Prostate gland (tissue), 2 donors: ENCODE measurements around the gene GP9. TPM values are rescaled to one million over a fixed set of nuclear protein-coding genes. Genes with fewer than 3 reads are reported as not detected.

Experiments
- DNase-seq: peaks from one replicate; pipeline ENCODE4 v3.0.0-alpha.2; 2019; ENCODE audit warnings: low spot score
- H3K27ac ChIP-seq, 2 donors: fragments of 200-600 bp; sonication (generic); 2 replicates each; pipeline ENCODE4 v1.5.1; 2017 to 2019
- H3K27me3 ChIP-seq: fragments of 200-600 bp; sonication (generic); replicated peaks from 2 replicates; pipeline ENCODE4 v1.5.1; 2019; ENCODE audit not compliant: insufficient read depth
- H3K36me3 ChIP-seq, 2 donors: fragments of 200-600 bp; sonication (generic); 1 replicate in 1 of 2; 2 replicates in 1 of 2; pipeline versions ENCODE4 v1.5.1 to v1.8.1; 2017 to 2019
- H3K4me1 ChIP-seq: fragments of 200-600 bp; sonication (generic); replicated peaks from 2 replicates; pipeline ENCODE4 v1.5.1; 2019
- H3K4me3 ChIP-seq, 2 donors: fragments of 200-600 bp; sonication (generic); 2 replicates each; pipeline ENCODE4 v1.5.1; 2017 to 2019
- H3K9me3 ChIP-seq: fragments of 200-600 bp; sonication (generic); 2 replicates; pipeline ENCODE4 v1.5.1; 2017
- POLR2A ChIP-seq: fragments of 450-650 bp; IDR thresholded peaks from one replicate; pipeline ENCODE4 v1.6.1; 2016; ENCODE audit warnings: antibody characterized with exemption, mild to moderate bottlenecking
- POLR2AphosphoS5 ChIP-seq: sonication (generic); formaldehyde crosslinking; IDR thresholded peaks from one replicate; pipeline ENCODE4 v1.6.1; 2017; ENCODE audit warnings: antibody characterized with exemption
- WGBS: methylation state at CpG from one replicate; pipeline ENCODE4 v1.1.5; 2018; 5-methylcytosine and 5-hydroxymethylcytosine counted together
- intact Hi-C: fragments of 100-400 bp; cut with DNase I; formaldehyde crosslinking; loops from one replicate; pipeline ENCODE4 v1.14.2; 2022
- total RNA-seq, 2 donors: library from RNA; depleted of rRNA; stranded (reverse); fragments of >200 nt; gene quantifications; one replicate each; pipeline ENCODE4 v1.1.0, GENCODE V29; 2016
- TF ChIP-seq, protein P1 (sequence below), 4 experiments: fragments of 200-600 bp in 2 of 4; fragments of 450-650 bp in 2 of 4; sonication (generic) in 2 of 4; IDR thresholded peaks; 1 replicate in 3 of 4; 2 replicates in 1 of 4; pipeline ENCODE4 v1.5.1; 2016 to 2019; ENCODE audit warnings: antibody characterized with exemption in 4 of 4, mild to moderate bottlenecking in 2 of 4, moderate library complexity in 2 of 4

Gene GP9
- total RNA-seq: not detected

- WGBS: 85% methylated on average over 11 of the region's 13 CpGs
- peaks cover 10% of the 10 kb centered on the region for H3K4me1 ChIP-seq
- H3K27me3 ChIP-seq: no peaks in the 10 kb centered on the region
- no peak within 1 kb of the TSS for H3K4me3 ChIP-seq
- DNase-seq: no peak
- intact Hi-C loops: no loop called here
- TF ChIP-seq, protein P1, sequence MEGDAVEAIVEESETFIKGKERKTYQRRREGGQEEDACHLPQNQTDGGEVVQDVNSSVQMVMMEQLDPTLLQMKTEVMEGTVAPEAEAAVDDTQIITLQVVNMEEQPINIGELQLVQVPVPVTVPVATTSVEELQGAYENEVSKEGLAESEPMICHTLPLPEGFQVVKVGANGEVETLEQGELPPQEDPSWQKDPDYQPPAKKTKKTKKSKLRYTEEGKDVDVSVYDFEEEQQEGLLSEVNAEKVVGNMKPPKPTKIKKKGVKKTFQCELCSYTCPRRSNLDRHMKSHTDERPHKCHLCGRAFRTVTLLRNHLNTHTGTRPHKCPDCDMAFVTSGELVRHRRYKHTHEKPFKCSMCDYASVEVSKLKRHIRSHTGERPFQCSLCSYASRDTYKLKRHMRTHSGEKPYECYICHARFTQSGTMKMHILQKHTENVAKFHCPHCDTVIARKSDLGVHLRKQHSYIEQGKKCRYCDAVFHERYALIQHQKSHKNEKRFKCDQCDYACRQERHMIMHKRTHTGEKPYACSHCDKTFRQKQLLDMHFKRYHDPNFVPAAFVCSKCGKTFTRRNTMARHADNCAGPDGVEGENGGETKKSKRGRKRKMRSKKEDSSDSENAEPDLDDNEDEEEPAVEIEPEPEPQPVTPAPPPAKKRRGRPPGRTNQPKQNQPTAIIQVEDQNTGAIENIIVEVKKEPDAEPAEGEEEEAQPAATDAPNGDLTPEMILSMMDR (IDR thresholded peaks at IDR 0.05): no peak
- no peak for TF ChIP-seq POLR2A
- no peak for TF ChIP-seq POLR2AphosphoS5
- no peaks in the 10 kb centered on the region for H3K9me3 ChIP-seq
- H3K27ac ChIP-seq: peak within 1 kb of the TSS in 1 of 2 donors; percentile 66
- H3K36me3 ChIP-seq: no peaks in the 10 kb centered on the region
Observed at GRCh38 chr3:129060276-129061022, at the start of gene GP9. GP9 (plus strand) TSS chr3:129060779; CDS start chr3:129061740, 961 bp downstream.

GRCh38 chr3:129013491-129013891 is 47.1 kb upstream of the GP9 start:
- H3K4me3 ChIP-seq: no peak overlapping the region
- WGBS: 98% methylated on average over 3 of the region's 3 CpGs
- TF ChIP-seq, protein P1 (IDR thresholded peaks at IDR 0.05): no peak
- TF ChIP-seq POLR2AphosphoS5: no peak
- no peak for TF ChIP-seq POLR2A
- no peaks in the 10 kb centered on the region for H3K4me1 ChIP-seq
- no peaks in the 10 kb centered on the region for H3K27me3 ChIP-seq
- H3K27ac ChIP-seq: no peak overlapping the region
- DNase-seq: no peak
- no peaks in the 10 kb centered on the region for H3K9me3 ChIP-seq
- intact Hi-C loops: no loop called here
- no peaks in the 10 kb centered on the region for H3K36me3 ChIP-seq

DNA sequence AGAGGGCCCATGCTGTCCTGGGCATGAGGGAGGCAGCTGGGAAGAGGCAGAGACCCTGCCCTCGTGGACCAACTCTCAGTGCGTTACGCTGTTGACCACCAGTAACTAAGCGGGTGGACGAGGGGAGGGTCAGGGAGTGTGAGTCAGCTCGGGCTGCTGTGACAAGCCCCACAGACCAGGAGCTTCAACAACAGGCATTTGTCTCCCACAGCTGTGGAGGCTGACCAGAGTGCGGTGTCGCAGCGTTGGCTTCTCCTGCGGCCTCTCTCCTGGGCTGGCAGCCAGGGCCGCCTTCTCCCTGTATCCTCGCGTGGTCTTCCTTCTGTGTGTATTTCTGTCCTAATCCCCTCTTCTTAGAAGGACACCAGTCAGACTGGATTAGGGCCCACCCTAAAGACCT is 46.4 kb upstream of the GP9 start:
- 79% methylated on average over 13 of the region's 13 CpGs for WGBS
- peak overlapping the region in 1 of 2 donors; percentile 26 for H3K27ac ChIP-seq

DNA sequence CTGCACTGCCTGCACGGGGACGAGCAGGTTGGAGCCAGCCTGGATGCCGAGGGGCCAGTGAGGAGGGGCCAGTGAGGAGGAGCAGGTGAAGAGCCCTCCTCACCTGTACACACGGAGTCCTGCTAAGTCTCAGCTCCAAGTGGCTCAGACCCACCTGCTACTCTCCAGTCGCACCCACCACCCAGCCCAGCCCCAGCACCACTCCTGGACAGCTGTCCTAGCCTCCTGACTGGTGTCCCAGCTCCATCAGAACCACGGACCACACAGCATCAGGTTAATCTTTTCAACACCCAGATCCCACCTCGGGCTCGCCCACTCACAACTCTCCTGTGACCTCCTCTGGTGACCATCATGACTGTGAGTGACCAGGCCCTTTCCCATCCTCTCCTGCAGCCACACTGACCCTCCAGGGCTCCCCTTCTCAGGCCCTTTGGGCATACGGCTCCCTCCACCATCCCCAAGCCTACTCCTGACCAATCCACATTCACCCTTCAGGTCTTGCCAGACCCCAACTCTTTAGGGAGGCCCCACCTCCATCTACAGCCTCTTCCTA is 45.7 kb upstream of the GP9 start:
- DNase-seq: no peak
- H3K4me3 ChIP-seq: no peak overlapping the region
- H3K9me3 ChIP-seq: no peaks in the 10 kb centered on the region
- H3K27ac ChIP-seq: peak overlapping the region in 1 of 2 donors; percentile 39
- TF ChIP-seq POLR2AphosphoS5: no peak
- no peak for TF ChIP-seq POLR2A
- TF ChIP-seq, protein P1 (IDR thresholded peaks at IDR 0.05): no peak
- intact Hi-C loops: no loop called here
- H3K27me3 ChIP-seq: no peaks in the 10 kb centered on the region
- WGBS: 89% methylated on average over 9 of the region's 9 CpGs
- H3K36me3 ChIP-seq: no peaks in the 10 kb centered on the region
- no peaks in the 10 kb centered on the region for H3K4me1 ChIP-seq

More for the DNA sequence above, 46.4 kb upstream of the GP9 start:
- intact Hi-C loops: no loop called here
- TF ChIP-seq, protein P1 (IDR thresholded peaks at IDR 0.05): no peak
- no peak for TF ChIP-seq POLR2AphosphoS5
- TF ChIP-seq POLR2A: no peak
- Histone ChIP-seq H3K4me3 (no peak overlapping the region), H3K9me3 (no peaks in the 10 kb centered on the region), H3K4me1 (no peaks in the 10 kb centered on the region), H3K27me3 (no peaks in the 10 kb centered on the region), H3K36me3 (no peaks in the 10 kb centered on the region)
- no peak for DNase-seq
